ENCODE data around the gene MCF2L.
"Not testable (repeated sequence)": the region's sequence is repeated elsewhere in the genome, so short reads cannot be mapped to it uniquely, and the experiment has no call there.

Gene MCF2L

DNA sequence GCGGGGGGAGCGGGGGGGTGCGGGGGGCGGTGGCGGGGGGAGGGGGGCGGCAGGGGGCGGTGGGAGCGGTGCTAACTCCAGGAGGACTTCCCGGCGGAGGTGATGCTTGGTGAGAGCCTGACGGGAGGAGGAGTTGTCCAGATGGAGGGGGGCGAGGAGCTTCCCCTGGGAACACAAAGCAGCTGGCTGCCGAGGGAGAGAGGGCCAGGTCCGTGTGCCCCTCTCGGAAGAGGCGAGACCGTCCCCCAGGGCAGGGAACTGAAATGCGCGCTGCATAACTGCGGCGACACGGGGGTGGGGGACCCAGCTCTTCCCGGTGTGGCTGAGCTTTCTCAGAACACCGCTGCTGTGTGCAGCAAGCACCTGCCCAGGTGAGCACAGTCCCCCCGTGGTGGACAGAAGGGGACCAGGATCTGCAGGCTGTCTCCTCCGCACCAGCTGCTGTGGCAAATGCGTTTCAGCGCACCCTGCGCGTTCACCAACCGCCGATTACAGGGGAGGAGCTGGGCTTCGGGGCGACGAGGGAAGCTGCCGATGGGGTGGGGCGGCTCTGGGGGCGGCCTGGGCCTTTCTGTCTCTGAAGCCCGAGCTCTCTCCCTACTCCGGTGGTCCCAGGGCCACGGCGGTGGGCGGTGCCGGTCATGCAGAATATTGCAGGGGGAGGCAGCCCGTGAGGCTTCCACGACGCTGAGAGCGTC, 81.9 kb downstream of the MCF2L start:
- DNase-seq (ENCODE audit: low spot score) = no peak

DNA sequence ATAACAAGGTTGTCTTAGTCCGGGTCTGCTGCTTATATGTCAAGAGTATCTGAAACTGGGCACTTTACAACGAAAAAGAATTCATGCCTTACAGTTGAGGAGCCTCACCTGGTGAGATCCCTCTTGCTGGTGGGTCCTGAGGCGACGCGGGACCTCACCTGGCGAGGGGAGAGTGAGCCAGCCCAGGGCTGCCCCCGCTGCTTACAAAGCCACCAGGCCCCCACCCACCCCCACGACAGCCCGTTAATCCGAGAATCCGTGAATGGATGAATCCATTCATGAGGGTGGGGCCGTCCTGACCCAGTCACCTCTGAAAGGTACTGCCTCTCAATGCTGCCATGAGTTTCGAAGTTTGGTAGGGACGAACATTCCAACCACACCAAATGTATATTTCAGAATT, 82.6 kb downstream of the MCF2L start:
- DNase-seq (ENCODE audit: low spot score) = no peak

DNA sequence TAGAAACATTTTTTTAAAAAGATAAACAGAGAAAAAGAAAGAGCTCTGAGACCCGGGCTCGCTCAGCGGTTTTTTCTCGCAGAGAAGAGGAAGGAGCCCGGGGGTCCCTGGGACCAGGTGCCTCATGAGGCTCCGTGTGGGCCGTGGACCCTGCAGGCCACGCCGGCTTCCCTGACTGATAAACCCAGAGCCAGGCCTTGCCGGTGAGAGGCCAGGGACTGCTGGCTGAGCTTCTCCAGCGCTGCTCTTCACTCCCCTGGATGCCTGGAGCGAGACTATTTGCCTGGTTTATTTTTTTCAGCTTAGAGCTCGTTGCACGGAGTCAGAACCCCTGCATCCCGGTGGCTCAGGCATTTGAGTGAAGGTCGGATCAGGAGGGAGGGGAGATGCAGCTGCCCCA, 83.2 kb downstream of the MCF2L start:
- no peak for DNase-seq (ENCODE audit: low spot score)

DNA sequence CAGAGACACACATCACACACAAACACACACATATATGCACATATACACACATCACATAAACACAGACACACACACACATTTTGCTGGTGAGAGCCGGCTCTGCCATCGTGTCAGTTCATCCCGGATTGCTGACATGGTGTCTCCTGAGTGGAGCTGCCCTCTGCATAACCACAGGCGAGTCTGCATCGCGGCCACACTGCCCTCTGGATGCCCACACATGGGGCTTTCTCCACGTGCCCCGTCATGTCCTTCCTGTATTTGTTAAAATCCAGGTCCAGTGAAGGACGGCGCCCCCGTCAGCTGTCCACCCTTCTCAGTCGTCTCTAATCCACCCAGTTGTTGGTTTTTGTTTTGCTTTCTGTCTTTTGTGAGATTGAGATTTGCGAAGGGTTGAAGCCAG, 84.0 kb downstream of the MCF2L start:
- no peak for DNase-seq (ENCODE audit: low spot score)

DNA sequence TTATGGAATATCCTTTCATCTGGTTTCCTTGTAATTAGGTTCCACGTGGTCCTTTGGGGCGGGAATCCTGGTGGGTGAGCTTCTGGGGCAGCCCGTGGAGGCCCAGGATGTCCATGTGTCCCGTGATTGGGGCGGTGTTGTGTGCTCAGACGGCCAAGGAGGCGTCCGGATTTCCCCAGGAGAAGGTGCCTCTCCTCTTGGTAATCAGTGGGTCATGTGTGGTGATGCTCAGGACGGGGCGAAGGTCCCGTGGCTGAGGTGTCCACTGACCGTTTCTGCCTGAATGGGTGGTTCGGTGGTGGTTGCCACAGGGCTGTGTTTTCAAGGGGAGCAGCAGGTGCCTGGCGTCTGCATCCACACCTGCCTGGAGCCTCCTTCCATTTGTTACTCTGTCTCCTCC, 84.4 kb downstream of the MCF2L start:
- no peak for DNase-seq (ENCODE audit: low spot score)

DNA sequence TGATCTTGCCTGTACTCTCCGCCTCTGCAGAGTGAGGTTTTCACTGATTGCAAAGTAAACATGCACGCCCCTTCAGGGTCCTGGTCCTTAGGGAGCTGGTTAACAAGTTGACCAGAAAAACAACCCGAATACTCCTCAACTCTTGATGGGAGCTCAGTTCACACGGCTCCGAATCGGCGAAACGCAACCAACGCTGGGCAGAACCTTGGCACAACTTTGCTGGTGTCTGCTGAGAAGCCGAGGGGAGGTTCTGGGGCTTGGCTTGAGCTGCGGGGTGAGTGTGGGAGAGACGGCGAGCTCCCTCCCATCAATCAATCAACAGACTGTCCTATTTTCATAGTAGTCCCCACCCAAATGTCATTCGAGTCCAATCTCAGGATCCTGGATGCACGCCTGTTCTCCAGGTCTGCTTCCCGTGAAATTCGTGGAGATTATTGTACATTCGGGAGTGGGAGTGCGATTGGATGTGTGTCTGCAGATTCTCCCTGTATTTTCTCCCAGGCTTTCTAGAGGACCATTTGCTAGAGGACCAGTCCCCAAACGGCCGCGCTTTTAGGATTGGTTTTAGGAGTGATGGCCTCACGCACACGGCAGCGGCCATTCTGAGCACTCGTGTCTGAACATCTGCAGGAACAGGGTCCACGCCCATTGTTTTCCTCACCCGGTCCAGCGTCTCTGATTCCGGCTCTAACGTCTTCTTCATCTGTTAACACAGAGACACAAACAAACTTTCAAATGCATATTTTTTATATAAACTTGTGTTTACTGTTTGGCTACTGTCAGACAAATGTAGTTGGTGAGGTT, 85.0 kb downstream of the MCF2L start:
- no peak for DNase-seq (ENCODE audit: low spot score)

DNA sequence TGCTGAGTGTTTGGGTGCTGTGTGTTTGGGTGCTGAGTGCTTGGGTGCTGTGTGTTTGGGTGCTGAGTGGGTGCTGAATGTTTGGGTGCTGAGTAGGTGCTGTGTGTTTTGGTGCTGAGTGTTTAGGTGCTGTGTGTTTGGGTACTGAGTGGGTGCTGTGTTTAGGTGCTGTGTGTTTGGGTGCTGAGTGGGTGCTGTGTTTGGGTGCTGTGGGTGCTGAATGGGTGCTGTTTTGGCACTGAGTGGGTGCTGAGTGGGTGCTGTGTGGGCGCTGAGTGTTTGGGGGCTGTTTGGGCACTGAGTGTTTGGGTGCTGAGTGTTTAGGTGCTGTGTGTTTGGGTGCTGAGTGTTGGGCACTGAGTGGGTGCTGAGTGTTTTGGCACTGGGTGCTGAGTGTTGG, 88.1 kb downstream of the MCF2L start:
- DNase-seq (ENCODE audit: low spot score) = no peak

DNA sequence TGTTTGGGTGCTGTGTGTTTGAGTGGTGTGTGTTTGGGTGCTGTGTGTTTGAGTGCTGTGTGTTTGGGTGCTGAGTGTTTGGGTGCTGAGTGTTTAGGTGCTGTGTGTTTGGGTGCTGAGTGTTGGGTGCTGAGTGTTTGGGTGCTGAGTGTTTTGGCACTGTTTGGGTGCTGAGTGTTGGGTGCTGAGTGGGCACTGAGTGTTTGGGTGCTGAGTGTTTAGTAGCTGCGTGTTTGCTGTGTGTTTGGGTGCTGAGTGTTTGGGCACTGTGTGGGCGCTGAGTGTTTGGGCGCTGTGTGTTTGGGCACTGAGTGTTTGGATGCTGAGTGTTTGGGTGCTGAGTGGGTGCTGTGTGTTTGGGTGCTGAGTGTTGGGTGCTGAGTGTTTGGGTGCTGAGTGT, 88.5 kb downstream of the MCF2L start:
- not testable (repeated sequence) for DNase-seq (ENCODE audit: low spot score)

DNA sequence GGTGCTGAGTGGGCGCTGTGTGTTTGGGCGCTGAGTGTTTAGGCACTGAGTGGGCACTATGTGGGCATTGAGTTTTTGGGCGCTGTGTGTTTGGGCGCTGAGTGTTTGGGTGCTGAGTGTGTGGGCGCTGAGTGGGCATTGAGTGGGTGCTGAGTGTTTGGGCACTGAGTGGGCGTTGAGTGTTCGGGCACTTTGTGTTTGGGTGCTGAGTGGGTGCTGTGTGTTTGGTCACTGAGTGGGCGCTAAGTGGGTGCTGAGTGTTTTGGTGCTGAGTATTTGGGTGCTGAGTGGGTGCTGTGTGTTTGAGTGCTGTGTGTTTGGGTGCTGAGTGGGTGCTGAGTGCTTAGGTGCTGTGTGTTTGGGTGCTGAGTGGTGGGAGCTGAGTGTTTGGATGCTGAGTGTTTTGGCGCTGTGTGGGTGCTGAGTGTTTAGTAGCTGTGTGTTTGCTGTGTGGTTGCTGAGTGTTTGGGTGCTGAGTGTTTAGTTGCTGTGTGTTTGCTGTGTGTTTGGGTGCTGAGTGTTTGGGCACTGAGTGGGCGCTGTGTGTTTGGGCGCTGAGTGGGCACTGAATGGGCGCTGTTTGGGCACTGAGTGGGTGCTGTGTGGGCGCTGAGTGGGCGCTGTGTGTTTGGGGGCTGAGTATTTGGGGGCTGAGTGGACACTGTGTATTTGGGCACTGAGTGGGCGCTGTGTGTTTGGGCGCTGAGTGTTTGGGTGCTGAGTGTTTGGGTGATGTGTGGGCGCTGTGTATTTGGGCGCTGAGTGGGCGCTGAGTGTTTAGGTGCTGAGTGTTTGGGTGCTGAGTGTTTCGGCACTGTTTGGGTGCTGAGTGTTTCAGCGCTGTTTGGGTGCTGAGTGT, 89.3 kb downstream of the MCF2L start:
- DNase-seq (ENCODE audit: low spot score) = no peak

DNA sequence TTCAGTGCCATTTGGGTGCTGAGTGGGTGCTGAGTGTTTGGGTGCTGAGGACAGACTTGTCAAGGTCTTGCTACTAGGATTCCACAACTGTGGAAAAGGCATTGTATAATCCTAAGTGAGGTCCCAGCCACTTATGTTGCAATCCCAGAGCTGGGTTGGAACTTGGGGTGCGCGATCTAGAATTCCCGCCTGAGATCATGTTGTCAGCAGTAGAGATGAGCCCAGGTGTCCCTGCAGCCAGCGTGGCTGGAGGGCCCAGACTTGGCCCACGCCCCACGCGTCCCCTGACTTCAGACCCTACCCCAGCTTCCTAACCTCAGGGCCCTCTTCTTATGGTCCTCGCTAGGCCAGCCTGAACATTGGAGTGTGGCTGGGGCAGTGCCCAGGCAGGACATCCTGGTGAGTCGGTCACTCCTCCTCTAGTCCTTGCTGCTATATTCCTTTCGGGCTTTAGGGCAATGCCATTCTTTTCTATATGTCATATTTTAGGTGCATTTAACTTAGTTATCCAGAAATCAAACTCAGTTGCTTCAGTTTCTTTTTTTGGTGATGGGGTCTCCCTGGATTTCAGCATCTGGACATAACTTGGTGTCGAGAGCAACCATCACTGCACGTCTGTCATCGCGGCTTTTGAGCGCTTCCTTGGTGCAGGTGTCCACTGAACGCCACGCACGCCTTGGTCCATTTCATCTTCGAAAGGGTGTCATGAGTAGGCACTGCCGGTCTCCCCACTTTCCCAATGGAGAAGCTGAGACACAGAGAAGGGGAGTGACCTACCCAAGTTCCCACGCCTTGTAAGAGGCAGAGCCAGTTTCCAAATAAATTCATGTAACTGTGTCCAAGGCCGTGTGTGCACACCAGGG, 90.2 kb downstream of the MCF2L start:
- DNase-seq (ENCODE audit: low spot score) = no peak

DNA sequence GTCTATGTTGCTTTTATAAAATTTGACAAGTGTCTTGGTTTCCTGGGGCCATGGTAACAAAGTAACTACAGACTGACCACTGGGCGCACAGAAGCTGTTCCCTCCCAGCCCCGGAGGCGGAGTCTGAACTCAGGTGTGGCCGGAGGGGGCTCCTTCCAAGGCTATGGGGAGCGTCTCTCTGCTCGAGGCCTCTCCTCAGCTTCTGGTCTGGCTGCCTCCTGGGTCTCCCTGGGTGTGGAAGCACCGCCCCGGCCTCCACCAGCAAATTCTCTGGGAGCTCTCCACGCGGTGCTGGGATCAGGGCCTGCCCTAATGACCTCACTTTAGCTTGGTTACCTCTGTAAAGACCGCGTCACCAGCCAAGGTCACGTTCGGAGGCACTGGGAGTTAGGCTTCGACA, 90.9 kb downstream of the MCF2L start:
- DNase-seq (ENCODE audit: low spot score) = no peak

DNA sequence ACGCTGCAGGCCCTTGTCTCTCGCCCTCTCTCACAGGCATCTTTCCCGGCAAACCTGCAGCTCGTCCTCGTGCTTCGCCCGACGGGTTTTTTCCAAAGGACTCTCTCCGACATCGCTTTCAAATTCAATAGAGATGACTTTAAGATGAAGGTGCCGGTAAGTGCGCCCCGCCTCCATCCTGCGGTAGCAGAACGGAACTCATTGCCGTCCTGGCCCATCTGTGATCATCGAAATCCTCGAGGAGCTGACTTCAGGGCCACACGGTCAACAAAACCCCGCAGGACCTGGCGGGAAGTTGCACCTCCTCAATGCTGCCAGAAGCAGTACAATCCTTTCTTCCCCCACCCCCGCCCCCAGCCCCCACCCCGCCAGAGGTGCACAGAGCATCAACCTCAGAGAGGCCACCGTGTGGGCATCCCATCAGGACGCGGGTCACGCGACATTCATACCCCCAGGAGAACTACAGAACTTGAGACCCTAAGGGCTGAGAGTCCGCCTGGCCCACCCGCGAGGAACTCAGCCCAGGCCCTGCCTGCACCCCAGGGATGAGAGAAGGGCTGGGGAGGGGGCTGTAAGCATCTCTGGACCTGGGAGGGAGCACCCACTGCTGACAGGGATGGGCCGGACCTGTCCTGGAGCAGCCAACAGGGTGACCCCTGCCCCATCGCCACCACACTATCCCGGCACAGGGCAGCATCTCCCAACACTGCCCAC, 91.7 kb downstream of the MCF2L start:
- DNase-seq (ENCODE audit: low spot score) = no peak

DNA sequence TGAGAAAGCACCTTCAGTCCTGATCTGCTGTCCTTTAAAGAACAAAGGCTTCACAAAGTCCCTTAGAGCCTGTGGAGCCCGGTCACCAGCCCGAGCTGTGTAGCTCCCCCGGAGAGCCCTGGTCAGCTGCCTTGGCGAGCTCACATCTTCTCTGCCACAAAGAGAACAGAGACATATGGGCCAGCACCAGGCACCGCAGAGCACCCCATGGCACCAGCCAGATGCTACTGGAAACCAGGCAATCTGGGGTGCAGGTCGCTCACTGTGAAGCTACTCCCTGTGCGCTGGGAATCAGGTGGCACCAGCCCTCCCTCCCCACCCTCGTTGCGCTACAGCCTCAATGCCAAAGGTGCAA, 92.2 kb downstream of the MCF2L start:
- DNase-seq (ENCODE audit: low spot score) = no peak

DNA sequence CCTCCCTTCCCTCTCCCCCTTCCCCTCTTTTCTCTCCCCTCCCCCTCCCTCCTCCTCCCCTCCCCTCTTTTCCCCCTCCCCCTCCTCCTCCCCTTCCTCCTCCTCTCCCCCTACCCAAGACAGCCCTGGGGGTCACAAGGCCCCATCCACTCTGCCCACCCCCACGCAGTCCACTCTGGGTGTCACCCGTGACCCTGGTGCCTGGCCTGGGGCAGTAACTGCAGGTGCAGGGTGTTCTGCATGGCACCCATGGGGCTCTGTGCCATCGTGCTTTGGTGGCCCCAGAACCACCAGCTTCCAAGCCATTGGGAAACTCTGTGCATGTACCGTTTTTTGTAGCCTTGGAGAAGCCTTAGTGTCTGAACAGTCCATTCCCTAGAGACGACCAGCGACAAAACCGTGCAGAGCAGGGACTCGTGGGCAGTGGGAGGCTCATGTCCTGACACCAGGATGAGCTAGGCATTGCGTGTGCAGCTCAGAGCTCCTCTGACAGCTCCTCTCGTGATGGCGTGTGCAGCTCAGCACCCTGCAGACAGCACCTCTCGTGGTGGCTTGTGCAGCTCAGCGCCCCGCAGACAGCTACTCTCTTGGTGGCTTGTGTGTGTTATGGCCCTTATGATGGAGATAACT, 92.9 kb downstream of the MCF2L start:
- no peak for DNase-seq (ENCODE audit: low spot score)

DNA sequence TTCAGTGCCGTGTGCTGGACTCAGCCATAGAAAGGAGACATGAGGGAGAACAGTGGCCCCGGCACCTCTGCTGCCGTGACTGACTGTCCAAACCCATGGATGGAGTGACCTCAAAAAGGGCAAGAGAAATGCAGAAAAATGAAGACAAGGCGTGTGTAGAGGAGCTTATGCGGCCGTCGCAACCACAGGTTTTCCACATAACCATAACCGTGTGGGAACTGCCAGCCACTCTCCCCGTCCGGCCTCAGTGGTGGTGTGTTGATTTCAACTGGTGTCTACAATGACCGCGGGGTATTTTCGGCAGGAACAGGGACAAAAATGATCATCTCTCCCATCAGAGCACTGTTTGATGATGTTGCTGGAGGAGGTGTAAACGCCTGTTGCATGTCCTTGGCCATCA, 93.7 kb downstream of the MCF2L start:
- DNase-seq (ENCODE audit: low spot score) = no peak

DNA sequence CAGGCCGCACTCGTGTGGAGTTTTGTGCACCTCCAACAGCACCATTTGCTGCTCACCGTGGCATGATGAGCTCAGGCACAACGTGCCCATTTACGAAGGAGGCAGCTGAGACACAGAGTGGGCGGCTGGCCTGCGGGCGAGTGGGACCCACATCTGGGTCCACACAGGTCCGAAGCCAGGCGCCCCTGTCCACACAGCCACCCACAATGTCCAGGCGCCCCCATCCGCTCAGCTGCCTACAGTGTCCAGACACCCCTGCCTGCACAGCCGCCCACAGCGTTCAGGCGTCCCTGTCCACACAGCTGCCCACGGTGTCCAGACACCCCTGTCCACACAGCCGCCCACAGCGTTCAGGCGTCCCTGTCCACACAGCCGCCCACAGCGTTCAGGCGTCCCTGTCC, 94.1 kb downstream of the MCF2L start:
- no peak for DNase-seq (ENCODE audit: low spot score)

DNA sequence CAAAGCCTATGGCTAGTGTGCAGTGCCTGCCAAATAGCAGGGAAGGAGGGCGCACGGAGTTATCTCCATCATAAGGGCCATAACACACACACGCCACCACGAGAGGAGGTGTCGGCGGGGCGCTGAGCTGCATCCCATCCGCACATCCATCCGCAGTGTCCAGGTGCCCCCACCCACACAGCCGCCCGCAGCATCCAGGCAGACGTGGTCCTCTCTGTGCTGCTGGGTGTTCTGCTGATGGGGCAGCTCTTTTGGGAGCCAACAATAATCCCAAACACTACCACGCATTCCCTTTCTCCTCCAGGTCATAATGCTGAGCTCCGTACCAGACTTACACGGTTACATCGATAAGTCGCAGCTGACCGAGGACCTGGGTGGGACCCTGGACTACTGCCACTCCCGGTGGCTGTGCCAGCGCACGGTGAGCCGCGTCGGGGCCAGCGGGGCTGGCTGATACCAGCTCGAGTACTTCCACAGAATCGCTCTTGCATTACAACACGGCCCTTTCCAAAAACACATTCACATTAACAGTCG, 95.1 kb downstream of the MCF2L start:
- no peak for DNase-seq (ENCODE audit: low spot score)

DNA sequence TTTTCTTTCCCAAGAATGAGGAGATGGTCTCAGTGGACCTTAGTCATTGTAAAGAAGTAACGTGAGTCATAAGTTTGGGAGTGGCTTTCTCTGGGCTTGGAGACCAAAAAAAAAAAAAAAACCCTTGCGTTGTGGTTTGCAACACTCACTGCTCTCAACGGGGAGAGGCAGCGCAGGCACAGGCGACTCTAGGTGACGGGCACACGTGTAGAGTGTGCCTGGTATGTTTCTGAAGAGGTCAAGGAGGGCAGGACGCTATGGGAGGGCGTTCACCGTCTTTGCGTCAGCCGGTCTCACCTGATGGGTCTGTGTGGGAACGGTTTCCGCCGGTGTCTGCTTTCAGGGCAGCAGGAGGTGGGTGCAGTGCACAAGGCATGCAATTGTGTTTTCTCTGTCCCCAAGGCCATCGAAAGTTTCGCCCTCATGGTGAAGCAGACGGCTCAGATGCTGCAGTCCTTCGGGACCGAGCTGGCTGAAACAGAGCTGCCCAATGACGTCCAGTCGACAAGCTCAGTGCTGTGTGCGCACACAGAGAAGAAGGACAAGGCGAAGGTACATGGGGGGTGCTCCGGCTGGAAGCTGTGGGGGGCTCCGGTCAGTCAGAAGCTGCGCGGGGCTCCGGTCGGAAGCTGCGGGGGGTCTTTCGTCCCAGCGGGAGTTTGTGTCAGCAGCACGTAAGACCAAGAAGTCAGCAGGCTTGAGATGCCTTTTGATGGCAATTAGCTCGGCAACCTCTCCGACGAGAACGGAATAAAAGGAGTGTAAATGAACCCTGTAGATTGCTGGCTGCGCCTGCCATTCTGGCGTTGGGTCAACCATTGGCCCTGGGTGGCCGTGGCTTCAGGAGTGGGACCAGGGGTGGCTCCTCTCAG, 95.8 kb downstream of the MCF2L start:
- DNase-seq (ENCODE audit: low spot score) = no peak

DNA sequence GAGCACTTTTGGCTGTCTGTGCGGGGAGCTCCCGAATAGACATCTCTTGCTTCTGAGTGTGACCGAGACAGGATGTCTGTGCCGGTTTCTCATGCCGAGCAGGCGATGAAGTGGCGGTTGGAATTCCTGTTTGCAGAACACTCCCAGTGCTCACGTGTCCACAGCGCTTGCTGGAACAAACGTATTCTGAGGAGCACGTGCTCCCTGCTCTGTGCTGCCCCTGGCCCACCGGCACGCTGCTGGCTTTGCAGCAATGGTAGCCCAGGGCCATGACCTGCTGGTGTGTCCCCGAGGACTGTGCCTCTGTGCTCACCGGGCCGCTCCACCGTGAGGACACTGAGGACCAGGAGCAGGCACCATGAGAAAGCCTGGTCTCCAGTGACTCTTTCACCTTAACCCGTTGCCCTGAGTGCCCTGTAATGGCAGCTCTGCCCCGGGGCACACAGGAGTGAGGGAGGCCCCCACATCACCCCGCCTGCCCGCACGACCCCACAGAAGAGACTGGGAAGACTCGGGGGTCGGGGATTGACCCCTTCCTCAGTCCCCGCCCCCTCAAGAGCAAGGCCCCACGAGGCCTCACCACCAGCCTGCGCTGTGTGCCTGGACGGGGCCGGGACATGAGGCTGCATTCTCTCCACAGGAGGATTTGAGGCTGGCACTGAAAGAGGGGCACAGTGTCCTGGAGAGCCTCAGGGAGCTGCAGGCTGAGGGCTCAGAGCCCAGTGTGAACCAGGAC, 96.6 kb downstream of the MCF2L start:
- no peak for DNase-seq (ENCODE audit: low spot score)

Data from hematopoietic multipotent progenitor cell treated with erythropoietin and hydrocortisone succinate and interleukin-3 and kit ligand, for 15 days (in vitro differentiated cells).